Psoas muscle (tissue), 8 donors: Measurements from ENCODE around the gene ERN1. TPM values are rescaled to one million over a fixed set of nuclear protein-coding genes. Genes with fewer than 3 reads are reported as not detected.

Experiments used
- ATAC-seq, 4 donors: fragments of 200-7000 bp; cut with Tn5 transposase; one replicate each; pipeline ENCODE4 v1.9.1; 2020; ENCODE audit warnings: moderate library complexity in 3 of 4, mild to moderate bottlenecking in 2 of 4
- DNase-seq, 2 donors: peaks; one replicate each; pipeline ENCODE4 v3.0.0-alpha.2; 2020
- H3K27ac ChIP-seq: fragments of 200-600 bp; one replicate; pipeline ENCODE4 v1.8.0; 2022
- H3K27me3 ChIP-seq, 3 donors: fragments of 200-600 bp in 1 of 3; one replicate each; pipeline versions ENCODE4 v1.6.1 to v1.8.0; 2013 to 2022; ENCODE audit warnings: low read length in 2 of 3, mild to moderate bottlenecking in 2 of 3, moderate library complexity in 1 of 3; ENCODE audit not compliant: insufficient read depth in 3 of 3
- H3K36me3 ChIP-seq, 2 donors: fragments of 200-600 bp in 1 of 2; one replicate each; pipeline versions ENCODE4 v1.6.1 to v1.8.0; 2013 to 2022; ENCODE audit warnings: low read depth in 1 of 2, mild to moderate bottlenecking in 1 of 2, moderate library complexity in 1 of 2; ENCODE audit not compliant: insufficient read depth in 1 of 2
- H3K4me1 ChIP-seq: fragments of 200-600 bp; one replicate; pipeline ENCODE4 v1.8.0; 2022
- H3K4me3 ChIP-seq: fragments of 200-600 bp; one replicate; pipeline ENCODE4 v1.8.0; 2022; ENCODE audit warnings: mild to moderate bottlenecking
- H3K9me3 ChIP-seq: fragments of 200-600 bp; one replicate; pipeline ENCODE4 v1.8.0; 2022
- CTCF ChIP-seq: fragments of 200-600 bp; IDR thresholded peaks from one replicate; pipeline ENCODE4 v1.8.0; 2022; ENCODE audit warnings: antibody characterized with exemption
- WGBS, 3 donors: extraction: QIAGEN DNeasy Blood & Tissue Kit; methylation state at CpG; one replicate each; pipeline versions ENCODE4 v1.1.6 to v1.1.7; 2013; 5-methylcytosine and 5-hydroxymethylcytosine counted together
- intact Hi-C, 2 donors: fragments of 100-400 bp; cut with DNase I; formaldehyde crosslinking; loops; one replicate each; pipeline versions ENCODE4 v1.11.0 to v1.14.2; 2022
- polyA plus RNA-seq, 3 donors: library from polyadenylated mRNA; stranded (reverse); fragments of 200-250 nt; gene quantifications; one replicate each; pipeline ENCODE4 v1.2.3, GENCODE V29; 2013
- total RNA-seq, 4 donors: library from RNA; stranded (reverse); fragmentation: NEBNext Ultra II Directional in 2 of 4; extraction: Animal tissue kit (Norgen Biotek cat#: 25700) in 2 of 4; gene quantifications; one replicate each; pipeline versions ENCODE4 v1.2.1 to v1.2.4, GENCODE V29; 2021 to 2023
- donor health status: healthy with polysubstance abuse.
- donor health status: DM: no; HTN: no; CAD: no; lungs with moderate emphysema.
- donor health status: Bipolar disorder and iron deficiency.
- donor health status: healthy.
- donor health status: DM: yes; HTN: yes; CAD: no.
- donor health status: DM: no; HTN: no; CAD: no.
- donor health status: DM: no; HTN: no; CAD: no.
- donor health status: DM: yes; HTN: yes; CAD: no.

ERN1 gene
- total and polyA plus RNA-seq, 7 donors, result 2.8 to 16.6 (median 10.6) TPM

- Histone ChIP-seq H3K27ac (peak overlapping the region; percentile 88), H3K9me3 (no peaks in the 10 kb centered on the region), H3K4me3 (no peak overlapping the region), H3K36me3 (peaks cover 9 to 33% of the 10 kb centered on the region in 2 donors), H3K4me1 (peaks cover 98% of the 10 kb centered on the region), H3K27me3 (no peaks in the 10 kb centered on the region)
- intact Hi-C loops, result no loop called here
- 51 to 60% (median 52%) methylated on average over 4 of the region's 4 CpGs for WGBS, 3 donors
- DNase-seq (no peak), ATAC-seq (no peak)
- no peak for TF ChIP-seq CTCF
These were observed 24.4 kb upstream of the ERN1 start for GRCh38 chr17:64154313-64154695.

- intact Hi-C loops, result no loop called here
- 74 to 85% (median 80%) methylated on average over 3 of the region's 3 CpGs for WGBS, 3 donors
- no peak for TF ChIP-seq CTCF
- Histone ChIP-seq H3K4me3 (no peak overlapping the region), H3K36me3 (peaks cover 9 to 38% of the 10 kb centered on the region in 2 donors), H3K4me1 (peaks cover 98% of the 10 kb centered on the region), H3K27me3 (no peaks in the 10 kb centered on the region), H3K9me3 (no peaks in the 10 kb centered on the region), H3K27ac (peak overlapping the region; percentile 88)
- DNase-seq (no peak), ATAC-seq (no peak)
These were observed 23.8 kb upstream of the ERN1 start for GRCh38 chr17:64153565-64154312.

DNA sequence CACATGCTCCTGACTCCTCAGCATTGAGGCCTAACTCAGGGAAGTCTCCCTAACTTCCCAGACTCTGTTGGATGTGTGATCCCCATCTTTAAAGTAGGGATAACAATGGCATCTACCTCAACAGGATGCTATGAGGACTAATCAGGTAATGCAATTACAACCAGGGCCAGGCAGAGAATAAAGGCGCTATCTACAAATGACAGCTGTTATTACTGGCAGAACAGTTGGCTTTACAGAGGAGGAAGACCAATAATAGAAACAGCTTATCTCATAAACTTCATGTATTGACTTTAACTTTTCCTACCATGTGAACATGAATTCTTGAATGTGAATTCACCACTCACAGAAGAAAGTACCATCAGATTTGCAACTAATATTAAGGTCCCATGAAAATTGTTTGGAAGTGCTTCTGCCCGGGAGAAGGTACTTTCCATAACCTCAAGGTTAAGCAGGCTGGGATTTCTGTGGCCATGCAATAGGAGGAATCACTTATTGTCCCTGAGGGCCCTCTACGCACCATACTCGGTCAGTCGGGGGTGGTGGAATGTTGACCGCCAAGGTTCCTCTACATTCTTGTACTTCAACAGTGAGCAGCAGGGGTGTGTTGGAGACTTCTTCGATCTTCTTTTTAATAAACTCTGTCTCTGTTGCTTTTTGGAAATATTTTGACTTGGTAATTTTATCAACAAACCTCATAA, 22.6 kb upstream of the ERN1 start:
- DNase-seq, result no peak
- Histone ChIP-seq H3K9me3 (no peaks in the 10 kb centered on the region), H3K27me3 (no peaks in the 10 kb centered on the region), H3K27ac (peak overlapping the region; percentile 95), H3K4me1 (peaks cover 98% of the 10 kb centered on the region), H3K36me3 (peaks cover 12 to 38% of the 10 kb centered on the region in 2 donors), H3K4me3 (no peak overlapping the region)
- intact Hi-C loops, result no loop called here
- ATAC-seq, result no peak
- 40 to 45% (median 43%) methylated on average over 7 of the region's 7 CpGs for WGBS, 3 donors
- TF ChIP-seq CTCF, result no peak

DNA sequence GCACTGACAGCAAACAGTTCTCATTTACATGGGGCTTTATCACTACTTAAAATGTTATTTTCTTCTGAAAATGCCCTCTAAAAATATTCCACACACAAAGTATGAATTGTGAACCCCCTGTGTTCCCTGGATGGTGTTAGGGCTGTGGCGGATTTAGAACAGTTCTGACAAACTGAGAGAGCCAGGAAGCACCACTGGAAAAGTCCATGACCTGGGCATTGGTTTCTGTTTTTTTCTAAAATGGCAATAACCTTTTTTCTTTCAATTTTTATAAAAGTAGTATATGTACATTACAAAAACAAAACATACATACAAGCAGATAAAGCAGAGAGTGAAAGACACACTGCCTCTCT, 21.0 kb upstream of the ERN1 start:
- 82 to 97% (median 95%) methylated on average over 1 of the region's 1 CpG for WGBS, 3 donors
- no peak for DNase-seq
- no peak for TF ChIP-seq CTCF
- Histone ChIP-seq H3K4me3 (no peak overlapping the region), H3K27ac (peak overlapping the region; percentile 95), H3K27me3 (no peaks in the 10 kb centered on the region), H3K4me1 (peaks cover 93% of the 10 kb centered on the region), H3K9me3 (no peaks in the 10 kb centered on the region), H3K36me3 (peaks cover 12 to 38% of the 10 kb centered on the region in 2 donors)
- intact Hi-C loops, result no loop called here
- no peak for ATAC-seq
